IPS-NIHi7 (cell line): ENCODE results near the gene SLC39A5.
"Not testable (repeated sequence)": the region's sequence is repeated elsewhere in the genome, so short reads cannot be mapped to it uniquely, and the experiment has no call there.

Experiments used
- DNase-seq: peaks from one replicate; pipeline ENCODE4 v3.0.0; 2012; ENCODE audit warnings: mixed read lengths; ENCODE audit errors: extremely low spot score

SLC39A5 gene

DNA sequence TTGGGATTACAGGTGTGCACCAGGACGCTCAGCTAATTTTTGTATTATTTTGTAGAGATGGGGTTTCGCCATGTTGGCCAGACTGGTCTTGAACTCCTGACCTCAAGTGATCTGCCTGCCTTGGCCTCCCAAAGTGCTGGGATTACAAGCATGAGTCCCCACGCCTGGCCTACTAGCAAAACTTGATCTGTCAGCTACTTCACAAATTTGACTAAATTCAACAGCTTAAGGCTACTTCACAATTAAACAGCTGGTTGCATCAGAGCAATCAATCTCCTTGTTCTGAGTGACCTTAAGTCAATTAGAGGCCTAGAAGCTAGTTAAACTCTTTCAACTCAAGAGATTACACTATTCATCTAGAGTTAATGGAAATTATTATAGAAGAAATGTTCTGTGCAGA lies 49.1 kb downstream of the SLC39A5 start:
- no peak for DNase-seq

- DNase-seq, result no peak
Measured at GRCh38 chr12:56280849-56281248, 51.0 kb downstream of the SLC39A5 start.

DNA sequence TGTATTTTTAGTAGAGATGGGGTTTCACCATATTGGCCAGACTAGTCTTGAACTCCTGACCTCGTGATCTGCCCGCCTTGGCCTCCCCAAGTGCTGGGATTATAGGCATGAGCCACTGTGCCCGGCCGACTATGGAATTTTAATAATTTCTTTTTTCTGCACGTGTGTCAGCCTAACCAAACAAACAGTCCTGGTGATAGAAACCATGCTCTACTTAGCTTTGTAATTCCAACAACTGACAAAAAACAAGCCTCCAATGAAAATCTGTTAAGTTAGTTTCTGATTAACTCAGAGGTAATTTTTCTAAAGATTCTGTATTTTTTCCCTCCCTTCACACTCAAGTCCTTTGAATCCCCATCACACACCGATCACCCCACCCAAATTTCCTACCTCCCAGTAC lies 52.2 kb downstream of the SLC39A5 start:
- no peak for DNase-seq

DNA sequence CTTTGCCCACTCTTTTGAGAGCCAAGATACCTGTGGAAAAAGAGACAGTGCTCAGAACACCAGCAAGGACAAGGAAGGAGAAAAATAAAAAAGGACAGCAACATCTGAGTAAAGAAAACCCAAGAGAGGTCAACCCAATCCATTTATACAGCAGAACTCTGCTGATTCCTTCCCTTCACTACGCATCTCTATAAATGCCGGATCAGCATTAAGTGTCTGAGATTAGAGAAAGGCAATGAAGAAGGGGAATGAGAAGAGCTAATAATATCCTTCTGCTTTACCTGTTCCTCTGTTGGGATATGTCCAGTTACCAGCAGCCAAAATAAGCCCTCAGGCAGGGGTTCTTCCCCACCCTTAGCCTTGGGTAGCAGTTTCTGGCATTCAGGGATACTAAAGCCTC lies 52.7 kb downstream of the SLC39A5 start:
- no peak for DNase-seq

DNA sequence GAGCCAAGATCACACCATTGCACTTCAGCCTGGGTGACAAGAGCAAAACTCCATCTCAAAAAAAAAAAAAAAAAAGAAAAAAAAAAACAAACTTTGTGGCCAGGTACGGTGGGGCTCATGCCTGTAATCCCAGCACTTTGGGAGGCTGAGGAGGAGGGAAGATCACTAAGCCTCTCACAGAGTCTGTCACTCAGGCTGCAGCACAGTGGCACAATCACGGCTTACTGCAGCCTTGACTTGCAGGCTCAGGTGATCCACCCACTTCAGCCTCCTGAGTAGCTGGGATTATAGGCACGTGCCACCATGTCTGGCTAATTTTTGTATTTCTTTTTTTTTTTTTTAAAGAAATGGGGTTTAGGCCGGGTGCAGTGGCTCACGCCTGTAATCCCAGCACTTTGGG lies 54.4 kb downstream of the SLC39A5 start:
- DNase-seq, result not testable (repeated sequence)

- no peak for DNase-seq
Measured at GRCh38 chr12:56286044-56286830, 56.4 kb downstream of the SLC39A5 start.
